Activated T-helper 1 cell treated with anti-CD3 and anti-CD28 coated beads, Interleukin-12 subunit alpha, Interleukin-12 subunit beta, Interleukin-2, Interleukin-4 antibody, amounts not matched to agents 30 ng/mL and 10 ng/mL and 1 ng/mL, durations not matched to agents 14 hours and 24 hours and 36 hours (primary cell): ENCODE data around the gene PDIA5. TPM values are rescaled to one million over a fixed set of nuclear protein-coding genes. Genes with fewer than 3 reads are reported as not detected.

ENCODE experiments used
- DNase-seq: peaks from one replicate; pipeline ENCODE4 v3.0.0; 2021; ENCODE audit warnings: low spot score
- H3K27ac Mint-ChIP-seq: one replicate; pipeline ENCODE4 v1.8.0; 2021; ENCODE audit warnings: mild to moderate bottlenecking, mixed read lengths
- H3K27me3 Mint-ChIP-seq: one replicate; pipeline ENCODE4 v1.8.0; 2022; ENCODE audit warnings: mild to moderate bottlenecking, moderate library complexity, mixed read lengths; ENCODE audit not compliant: insufficient read depth
- H3K36me3 Mint-ChIP-seq: one replicate; pipeline ENCODE4 v1.8.0; 2021; ENCODE audit warnings: low read depth, mixed read lengths
- H3K4me1 Mint-ChIP-seq: one replicate; pipeline ENCODE4 v1.8.0; 2021; ENCODE audit warnings: low read depth, mixed read lengths
- H3K4me3 Mint-ChIP-seq: one replicate; pipeline ENCODE4 v1.8.0; 2021; ENCODE audit warnings: mild to moderate bottlenecking, moderate library complexity, mixed read lengths
- H3K9me3 Mint-ChIP-seq: one replicate; pipeline ENCODE4 v1.8.0; 2021; ENCODE audit warnings: mixed read lengths
- intact Hi-C: fragments of 100-400 bp; cut with micrococcal nuclease; formaldehyde crosslinking; loops from one replicate; pipeline ENCODE4 v1.15.1; 2024
- total RNA-seq: library from RNA; stranded (reverse); gene quantifications from 2 replicates; pipeline ENCODE4 v1.2.3, GENCODE V29; 2022

The PDIA5 gene
- total RNA-seq, result 28.9 and 31.1 TPM in 2 replicates

GRCh38 chr3:123066896-123067688 lies at the start of gene PDIA5:
PDIA5 (plus strand) TSS chr3:123067025; CDS start chr3:123067165, 140 bp downstream.
- peak; percentile 61 for DNase-seq
- no peaks in the 10 kb centered on the region for H3K9me3 Mint-ChIP-seq
- intact Hi-C loops, result loop anchor here (1.0 to 2.0 kb wide), 3 partner anchors 40 to 272 kb away; partner anchors contain the start of genes SEC22A, SEMA5B and SLC49A4
- peak within 1 kb of the TSS; percentile 91 for H3K4me3 Mint-ChIP-seq
- H3K4me1 Mint-ChIP-seq, result peaks cover 60% of the 10 kb centered on the region
- no peaks in the 10 kb centered on the region for H3K27me3 Mint-ChIP-seq
- peaks cover 7% of the 10 kb centered on the region for H3K36me3 Mint-ChIP-seq
- H3K27ac Mint-ChIP-seq, result peak within 1 kb of the TSS; percentile 52

DNA sequence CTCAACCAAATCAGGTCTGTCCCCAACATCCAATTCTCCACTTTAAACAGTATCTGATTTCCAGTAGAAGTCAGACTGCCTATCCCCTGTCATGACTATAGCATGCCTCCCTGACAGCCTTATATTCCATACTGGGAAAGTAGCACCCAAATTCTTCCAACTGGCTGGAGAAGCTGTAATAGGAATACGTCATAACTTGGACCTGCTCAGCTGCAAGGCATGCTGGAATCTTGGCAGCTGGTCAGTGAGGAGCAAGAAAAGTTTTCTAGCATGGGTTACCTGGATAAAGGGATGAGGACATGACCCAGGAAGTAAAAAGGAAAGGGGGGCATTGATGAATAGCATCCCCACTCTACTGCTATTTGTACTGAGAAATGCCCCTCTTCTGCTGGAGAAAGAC lies 48.1 kb upstream of the PDIA5 start:
- no peak for DNase-seq
- Mint-ChIP-seq H3K27ac (no peak overlapping the region), H3K9me3 (no peaks in the 10 kb centered on the region), H3K4me1 (no peaks in the 10 kb centered on the region), H3K4me3 (no peak overlapping the region), H3K27me3 (peaks cover 61% of the 10 kb centered on the region), H3K36me3 (no peaks in the 10 kb centered on the region)
- intact Hi-C loops, result no loop called here

DNA sequence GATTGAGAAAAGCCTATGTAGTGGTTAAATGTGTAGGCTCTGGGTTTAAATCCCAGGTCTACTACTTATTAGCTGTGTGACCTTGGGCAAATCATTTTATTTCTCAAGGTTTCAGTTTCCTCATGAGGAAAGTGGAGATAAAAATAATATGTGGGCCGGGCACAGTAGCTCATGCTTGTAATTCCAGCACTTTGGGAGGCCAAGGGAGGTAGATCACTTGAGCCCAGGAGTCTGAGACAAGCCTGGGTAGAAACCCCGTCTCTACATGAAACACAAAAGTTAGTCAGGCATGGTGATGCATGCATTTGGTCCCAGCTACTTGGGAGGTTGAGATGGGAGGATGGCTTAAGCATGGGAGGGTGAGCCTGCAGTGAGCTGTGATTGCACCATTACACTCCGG lies 47.7 kb upstream of the PDIA5 start:
- Mint-ChIP-seq H3K4me1 (no peaks in the 10 kb centered on the region), H3K4me3 (no peak overlapping the region), H3K9me3 (no peaks in the 10 kb centered on the region), H3K27ac (no peak overlapping the region), H3K27me3 (peaks cover 63% of the 10 kb centered on the region), H3K36me3 (no peaks in the 10 kb centered on the region)
- intact Hi-C loops, result no loop called here
- no peak for DNase-seq

GRCh38 chr3:123019591-123019990 lies 47.2 kb upstream of the PDIA5 start:
- no peaks in the 10 kb centered on the region for H3K36me3 Mint-ChIP-seq
- no peak overlapping the region for H3K27ac Mint-ChIP-seq
- no peaks in the 10 kb centered on the region for H3K4me1 Mint-ChIP-seq
- no peaks in the 10 kb centered on the region for H3K9me3 Mint-ChIP-seq
- DNase-seq, result no peak
- no peak overlapping the region for H3K4me3 Mint-ChIP-seq
- intact Hi-C loops, result no loop called here
- H3K27me3 Mint-ChIP-seq, result peaks cover 67% of the 10 kb centered on the region

DNA sequence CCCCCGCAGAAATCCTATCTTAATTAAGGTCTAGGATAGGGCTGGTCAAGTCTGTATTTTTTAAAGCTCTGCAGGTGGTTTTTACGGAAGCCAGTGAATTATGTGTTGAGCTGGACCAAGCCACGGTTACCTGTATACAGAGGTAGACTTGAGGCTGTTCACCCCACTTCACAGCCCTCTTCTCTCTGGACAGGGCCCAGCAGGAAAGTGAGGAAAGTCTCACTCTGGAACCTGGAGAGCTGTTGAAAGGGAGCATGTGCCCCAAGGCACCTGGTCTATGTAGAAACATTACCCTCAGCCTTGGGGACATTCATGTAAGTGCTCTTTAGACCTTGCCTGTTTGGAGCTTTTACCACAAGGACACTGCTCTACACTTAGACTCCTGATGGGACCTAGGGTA lies 46.1 kb upstream of the PDIA5 start:
- Mint-ChIP-seq H3K27me3 (peaks cover 72% of the 10 kb centered on the region), H3K27ac (no peak overlapping the region), H3K9me3 (no peaks in the 10 kb centered on the region), H3K4me3 (no peak overlapping the region), H3K36me3 (no peaks in the 10 kb centered on the region), H3K4me1 (peaks cover 2% of the 10 kb centered on the region)
- intact Hi-C loops, result no loop called here
- DNase-seq, result no peak

GRCh38 chr3:123021388-123021787 lies 45.4 kb upstream of the PDIA5 start:
- intact Hi-C loops, result no loop called here
- no peak overlapping the region for H3K4me3 Mint-ChIP-seq
- DNase-seq, result no peak
- peaks cover 77% of the 10 kb centered on the region for H3K27me3 Mint-ChIP-seq
- H3K4me1 Mint-ChIP-seq, result peaks cover 6% of the 10 kb centered on the region
- H3K27ac Mint-ChIP-seq, result no peak overlapping the region
- no peaks in the 10 kb centered on the region for H3K36me3 Mint-ChIP-seq
- no peaks in the 10 kb centered on the region for H3K9me3 Mint-ChIP-seq

- H3K4me3 Mint-ChIP-seq, result no peak overlapping the region
Observed at GRCh38 chr3:123021996-123022510, 44.8 kb upstream of the PDIA5 start.

GRCh38 chr3:123024056-123024455 lies 42.8 kb upstream of the PDIA5 start:
- DNase-seq, result no peak
- no peak overlapping the region for H3K27ac Mint-ChIP-seq
- no peaks in the 10 kb centered on the region for H3K9me3 Mint-ChIP-seq
- H3K4me3 Mint-ChIP-seq, result no peak overlapping the region
- intact Hi-C loops, result no loop called here
- H3K36me3 Mint-ChIP-seq, result no peaks in the 10 kb centered on the region
- H3K4me1 Mint-ChIP-seq, result peaks cover 14% of the 10 kb centered on the region
- H3K27me3 Mint-ChIP-seq, result peaks cover 85% of the 10 kb centered on the region

More at GRCh38 chr3:123021996-123022510, 44.8 kb upstream of the PDIA5 start:
- H3K36me3 Mint-ChIP-seq, result no peaks in the 10 kb centered on the region
- DNase-seq, result no peak
- peaks cover 82% of the 10 kb centered on the region for H3K27me3 Mint-ChIP-seq
- H3K4me1 Mint-ChIP-seq, result peaks cover 6% of the 10 kb centered on the region
- H3K9me3 Mint-ChIP-seq, result no peaks in the 10 kb centered on the region
- no peak overlapping the region for H3K27ac Mint-ChIP-seq
- intact Hi-C loops, result no loop called here

DNA sequence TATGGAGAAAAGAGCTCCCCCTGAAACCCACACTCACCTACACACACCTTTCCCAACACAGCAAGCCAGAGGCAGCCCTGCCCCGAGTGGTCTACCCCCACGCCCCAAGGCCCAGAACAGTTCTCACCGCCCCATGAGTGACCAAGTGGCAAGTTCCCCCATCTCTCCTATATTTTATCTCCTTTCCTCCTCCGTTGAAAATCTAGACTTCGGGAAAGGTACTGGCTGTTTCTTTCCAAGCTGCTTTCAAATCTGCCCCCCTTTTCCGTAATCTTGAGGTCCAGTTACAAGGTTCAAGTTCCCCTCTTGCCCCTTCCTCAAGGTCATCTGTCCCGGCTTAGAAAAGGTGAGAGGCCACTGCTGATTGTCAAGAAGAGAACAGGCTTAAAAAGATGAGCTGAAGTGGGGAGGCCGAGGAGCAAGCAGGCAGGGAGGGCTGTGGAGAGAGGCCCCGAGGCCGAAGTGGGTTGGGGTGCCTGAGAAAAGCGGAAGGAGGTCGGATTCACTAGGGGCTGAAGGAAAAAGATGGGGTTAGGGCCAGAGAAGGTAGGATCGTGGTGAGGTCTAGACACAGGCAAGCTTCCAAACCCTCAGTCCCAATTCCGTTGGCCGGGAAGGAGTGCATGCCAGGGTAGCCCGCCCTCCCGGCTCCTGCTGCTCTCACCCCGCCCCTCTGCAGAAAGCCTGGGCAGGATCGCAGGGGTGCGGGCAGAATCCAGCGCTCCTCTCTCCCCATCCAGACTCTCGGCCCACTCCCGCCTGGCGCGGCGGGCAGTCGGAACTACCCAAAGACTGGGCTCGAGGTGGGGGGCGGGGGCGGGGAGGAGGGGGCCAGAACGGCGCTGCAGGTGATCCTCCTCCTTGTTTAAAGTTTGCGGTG lies 40.9 kb upstream of the PDIA5 start:
- no peaks in the 10 kb centered on the region for H3K9me3 Mint-ChIP-seq
- H3K4me3 Mint-ChIP-seq, result peak overlapping the region; percentile 68
- H3K27me3 Mint-ChIP-seq, result peaks cover 82% of the 10 kb centered on the region
- H3K36me3 Mint-ChIP-seq, result no peaks in the 10 kb centered on the region
- peaks cover 14% of the 10 kb centered on the region for H3K4me1 Mint-ChIP-seq
- intact Hi-C loops, result no loop called here
- H3K27ac Mint-ChIP-seq, result no peak overlapping the region
- no peak for DNase-seq

- DNase-seq, result no peak
- Mint-ChIP-seq H3K4me1 (peaks cover 14% of the 10 kb centered on the region), H3K27me3 (peaks cover 75% of the 10 kb centered on the region), H3K36me3 (no peaks in the 10 kb centered on the region), H3K9me3 (no peaks in the 10 kb centered on the region), H3K27ac (no peak overlapping the region), H3K4me3 (peak overlapping the region; percentile 63)
- intact Hi-C loops, result loop anchor here (1.0 kb wide), 1 partner anchor 40 kb away; no protein-coding TSS in a partner anchor
Observed at GRCh38 chr3:123026565-123027291, 40.1 kb upstream of the PDIA5 start.

DNA sequence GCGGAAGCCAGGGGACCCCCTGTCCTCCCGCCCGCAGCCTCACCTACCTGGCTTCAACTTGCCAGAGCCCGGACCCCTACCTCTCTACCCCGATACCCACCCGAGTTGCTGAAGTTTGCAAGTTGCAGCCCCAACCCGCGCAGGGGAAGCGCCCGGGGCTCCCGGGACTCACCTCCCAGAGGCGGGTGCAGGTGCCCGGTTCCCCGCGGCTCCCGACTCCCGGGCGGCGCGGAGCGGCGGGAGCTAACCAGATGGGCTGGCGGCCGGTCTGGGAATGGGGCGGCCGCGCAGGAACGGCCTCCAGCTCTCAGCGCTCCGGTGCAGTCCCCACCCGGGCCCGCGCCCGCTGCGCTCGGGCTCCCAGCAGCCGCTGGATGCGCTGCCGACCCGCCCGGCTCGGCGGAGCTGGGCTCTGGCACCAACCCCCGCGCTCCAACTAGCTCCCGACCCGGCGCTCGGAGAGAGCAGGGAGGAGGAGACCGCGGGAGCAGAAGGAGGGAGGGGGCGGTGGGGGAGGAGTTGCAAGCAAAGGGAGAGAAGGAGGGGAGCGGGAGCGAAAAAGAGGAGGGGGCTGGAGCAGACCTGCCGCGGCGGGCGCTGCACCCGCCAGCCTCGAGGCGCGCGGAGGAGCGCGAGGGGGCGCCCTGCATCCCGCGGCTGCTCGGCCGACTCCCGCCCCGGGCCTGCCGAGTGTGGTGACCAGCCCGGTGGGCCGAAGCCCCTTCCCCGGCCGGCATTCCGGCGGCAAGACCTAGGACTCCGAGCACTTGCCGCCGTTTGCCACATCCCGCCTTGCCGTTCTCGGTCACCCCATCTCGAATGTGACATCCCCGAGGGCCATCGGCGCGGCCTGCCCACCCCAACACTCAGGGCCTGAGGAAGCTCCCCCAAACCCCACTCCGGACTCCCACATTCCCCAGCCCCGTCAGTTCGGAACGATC lies 39.3 kb upstream of the PDIA5 start, which contains the start of gene SEMA5B:
Gene SEMA5B, minus strand, starts transcription at position 472 of the 941 bp plus-strand sequence. CDS start 66,500 bp downstream, outside the sequence.
- H3K4me1 Mint-ChIP-seq, result peaks cover 14% of the 10 kb centered on the region
- no peak for DNase-seq
- H3K9me3 Mint-ChIP-seq, result no peaks in the 10 kb centered on the region
- no peaks in the 10 kb centered on the region for H3K36me3 Mint-ChIP-seq
- intact Hi-C loops, result loop anchor here (1.0 to 2.0 kb wide), 6 partner anchors 39 to 1481 kb away; no protein-coding TSS in a partner anchor
- no peak within 1 kb of the TSS for H3K27ac Mint-ChIP-seq
- peak within 1 kb of the TSS; percentile 74 for H3K4me3 Mint-ChIP-seq
- H3K27me3 Mint-ChIP-seq, result peaks cover 66% of the 10 kb centered on the region
